IMR-90 (cell line): ENCODE results near the gene CD180. TPM values are rescaled to one million over a fixed set of nuclear protein-coding genes. Genes with fewer than 3 reads are reported as not detected.

Source experiments
- ATAC-seq: fragments of 200-7000 bp; cut with Tn5 transposase; 2 replicates; pipeline ENCODE4 v1.9.1; 2020; ENCODE audit warnings: low read depth, mild to moderate bottlenecking, moderate library complexity
- BruUV-seq: library from RNA; stranded (reverse); fragments of 400-500 nt; replicated peaks from 2 replicates; lab custom pipeline; 2021; lab: Mats Ljungman, UMichigan
- CTCF ChIA-PET: fragments of 300-600 bp; formaldehyde crosslinking; extraction: SDS; loops from one replicate; lab custom pipeline; 2021; ENCODE audit warnings: antibody characterized with exemption; lab: Yijun Ruan, JAX
- POLR2A ChIA-PET: fragments of 300-600 bp; sonication (Branson Sonifier 250); formaldehyde crosslinking; loops from one replicate; lab custom pipeline; 2022; ENCODE audit warnings: antibody characterized with exemption; ENCODE audit not compliant: unreplicated experiment; lab: Charles Lee
- DNase-seq: peaks from one replicate; pipeline ENCODE4 v3.0.0; 2013
- H2AFZ ChIP-seq: replicated peaks from 2 replicates; pipeline ENCODE3; 2013; ENCODE audit warnings: low read length, mild to moderate bottlenecking; ENCODE audit not compliant: poor library complexity
- H2AK5ac ChIP-seq: 2 replicates; pipeline ENCODE4 v1.6.1; 2013; ENCODE audit warnings: low read depth, low read length, inconsistent platforms
- H2AK9ac ChIP-seq: replicated peaks from 2 replicates; pipeline ENCODE3; 2013; ENCODE audit warnings: mild to moderate bottlenecking, low read depth, low read length, moderate library complexity; ENCODE audit not compliant: poor library complexity
- H2BK120ac ChIP-seq: 2 replicates; pipeline ENCODE4 v1.6.1; 2013; ENCODE audit warnings: low read depth, low read length, inconsistent platforms
- H2BK15ac ChIP-seq: 3 replicates; pipeline ENCODE4 v1.6.1; 2013; ENCODE audit warnings: low read depth, low read length, inconsistent platforms
- H2BK20ac ChIP-seq: 2 replicates; pipeline ENCODE4 v1.6.1; 2013; ENCODE audit warnings: low read depth, mild to moderate bottlenecking, inconsistent platforms, low read length, moderate library complexity
- H2BK5ac ChIP-seq: 2 replicates; pipeline ENCODE4 v1.6.1; 2013; ENCODE audit warnings: mild to moderate bottlenecking, low read depth, low read length, inconsistent platforms; ENCODE audit not compliant: poor library complexity, severe bottlenecking
- H3K14ac ChIP-seq: replicated peaks from 2 replicates; pipeline ENCODE4 v1.6.1; 2013; ENCODE audit warnings: low read depth, low read length, inconsistent platforms
- H3K18ac ChIP-seq: 2 replicates; pipeline ENCODE4 v1.6.1; 2013; ENCODE audit warnings: low read depth, low read length, control low read depth
- H3K23ac ChIP-seq: 2 replicates; pipeline ENCODE4 v1.6.1; 2013; ENCODE audit warnings: low read depth, low read length, inconsistent platforms
- H3K27ac ChIP-seq: 2 replicates; pipeline ENCODE4 v1.5.1; 2013; ENCODE audit warnings: mild to moderate bottlenecking, control low read depth, low read length; ENCODE audit not compliant: insufficient read depth
- H3K27me3 ChIP-seq: 2 replicates; pipeline ENCODE4 v1.6.1; 2013; ENCODE audit warnings: low read length; ENCODE audit not compliant: control insufficient read depth, insufficient read depth
- H3K36me3 ChIP-seq: 2 replicates; pipeline ENCODE4 v1.6.1; 2013; ENCODE audit warnings: low read length, mixed read lengths; ENCODE audit not compliant: control insufficient read depth, insufficient read depth
- H3K4ac ChIP-seq: 2 replicates; pipeline ENCODE4 v1.6.1; 2013; ENCODE audit warnings: low read depth, low read length, inconsistent platforms
- H3K4me1 ChIP-seq: 2 replicates; pipeline ENCODE4 v1.6.1; 2013; ENCODE audit warnings: low read length, mixed read lengths; ENCODE audit not compliant: control insufficient read depth, insufficient read depth
- H3K4me2 ChIP-seq: 2 replicates; pipeline ENCODE4 v1.6.1; 2013; ENCODE audit warnings: low read depth, mild to moderate bottlenecking, control low read depth, low read length, moderate library complexity
- H3K4me3 ChIP-seq: 2 replicates; pipeline ENCODE4 v1.5.1; 2013; ENCODE audit warnings: low read depth, mild to moderate bottlenecking, control low read depth, low read length, moderate library complexity; ENCODE audit not compliant: insufficient read depth
- H3K56ac ChIP-seq: 2 replicates; pipeline ENCODE4 v1.6.1; 2013; ENCODE audit warnings: low read length, inconsistent platforms; ENCODE audit not compliant: insufficient read depth; ENCODE audit errors: extremely low read depth
- H3K79me1 ChIP-seq, 2 experiments: 2 replicates each; pipeline ENCODE4 v1.6.1; 2013; ENCODE audit warnings: low read length in 2 of 2, inconsistent platforms in 1 of 2, low read depth in 1 of 2
- H3K9ac ChIP-seq: 2 replicates; pipeline ENCODE4 v1.6.1; 2013; ENCODE audit warnings: low read depth, low read length, control low read depth
- H3K9me1 ChIP-seq: 2 replicates; pipeline ENCODE4 v1.6.1; 2013; ENCODE audit warnings: low read length, inconsistent platforms; ENCODE audit not compliant: insufficient read depth
- H3K9me3 ChIP-seq: 2 replicates; pipeline ENCODE4 v1.6.1; 2013; ENCODE audit warnings: low read length; ENCODE audit not compliant: control insufficient read depth, insufficient read depth
- H4K20me1 ChIP-seq: 2 replicates; pipeline ENCODE4 v1.6.1; 2013; ENCODE audit warnings: low read length, inconsistent platforms; ENCODE audit not compliant: insufficient read depth
- H4K5ac ChIP-seq: 2 replicates; pipeline ENCODE4 v1.6.1; 2013; ENCODE audit warnings: mild to moderate bottlenecking, low read depth, low read length, control low read depth
- H4K8ac ChIP-seq, 2 experiments: 2 replicates each; pipeline ENCODE4 v1.6.1; 2013; ENCODE audit warnings: low read depth in 2 of 2, low read length in 2 of 2, control low read depth in 1 of 2, inconsistent platforms in 1 of 2
- H4K91ac ChIP-seq: 2 replicates; pipeline ENCODE4 v1.6.1; 2013; ENCODE audit warnings: low read depth, low read length, inconsistent platforms; ENCODE audit not compliant: insufficient read depth
- RAD21 ChIP-seq: IDR thresholded peaks from 2 replicates; pipeline ENCODE4 v1.6.1; 2012; ENCODE audit warnings: low read length, improper control_type of control experiment
- WGBS, 2 experiments: methylation state at CpG; one replicate each; pipeline versions ENCODE4 v1.1.5 to v1.1.7; 2013; ENCODE audit warnings: missing lambda C conversion rate in 2 of 2; ENCODE audit not compliant: insufficient read length in 1 of 2; ENCODE audit errors: extremely low coverage in 2 of 2; 5-methylcytosine and 5-hydroxymethylcytosine counted together
- dilution Hi-C: fragments of 300-500 bp; cut with HindIII; formaldehyde crosslinking; loops from one replicate; pipeline ENCODE4 v1.14.3; 2018; ENCODE audit warnings: low sequenced_read_pairs; ENCODE audit not compliant: unreplicated experiment
- in situ Hi-C: fragments of 300-500 bp; cut with MboI; formaldehyde crosslinking; loops from 3 replicates; pipeline ENCODE4 v1.14.3; 2019; ENCODE audit warnings: low sequenced_read_pairs, inconsistent platforms, mixed read lengths
- intact Hi-C: fragments of 100-400 bp; cut with micrococcal nuclease; formaldehyde crosslinking; loops from 2 replicates; pipeline ENCODE4 v1.10.0; 2022
- polyA plus RNA-seq, 3 experiments: library from polyadenylated mRNA; depleted of rRNA; stranded (reverse); fragments of >200 nt; gene quantifications; 2 replicates each; pipeline ENCODE4 v1.2.3, GENCODE V29; 2012; ENCODE audit warnings: low replicate concordance in 1 of 3
- total RNA-seq: library from RNA; depleted of rRNA; stranded (reverse); fragments of >200 nt; gene quantifications from 2 replicates; pipeline ENCODE4 v1.2.3, GENCODE V29; 2012

CD180 gene
- total and polyA plus RNA-seq, 2 of the 4 experiments (the other 2 are of a cell fraction), result not detected

GRCh38 chr5:67204821-67205220, 8.2 kb upstream of the CD180 start:
- Histone ChIP-seq H3K9me3 (no peaks in the 10 kb centered on the region), H3K4ac (no peak overlapping the region), H3K14ac (no peak overlapping the region), H4K8ac (no peak overlapping the region), H2BK20ac (no peak overlapping the region), H3K27ac (no peak overlapping the region), H2AK9ac (no peak overlapping the region), H3K56ac (no peak overlapping the region), H3K4me3 (no peak overlapping the region), H3K23ac (no peak overlapping the region), H4K5ac (no peak overlapping the region), H2AK5ac (no peak overlapping the region), H4K20me1 (no peaks in the 10 kb centered on the region), H3K79me1 (no peaks in the 10 kb centered on the region), H3K9ac (no peak overlapping the region), H3K4me2 (no peak overlapping the region), H3K9me1 (no peaks in the 10 kb centered on the region), H3K36me3 (no peaks in the 10 kb centered on the region), H3K18ac (no peak overlapping the region), H2BK120ac (no peak overlapping the region), H2BK5ac (no peak overlapping the region), H3K4me1 (peaks cover 2% of the 10 kb centered on the region; the same call in 1 of the 2 replicates), H2AFZ (no peak overlapping the region), H2BK15ac (no peak overlapping the region), H4K91ac (no peak overlapping the region), H3K27me3 (no peaks in the 10 kb centered on the region)
- DNase-seq, result no peak
- CTCF ChIA-PET, result no interaction called here
- intact Hi-C loops, result no loop called here
- BruUV-seq, result no TSS peak
- no CpG with 5 or more reads among the region's 5 CpGs for WGBS, 2 experiments
- TF ChIP-seq RAD21, result no peak
- dilution Hi-C loops, result no loop called here
- no peak for ATAC-seq
- POLR2A ChIA-PET, result no interaction called here
- in situ Hi-C loops, result loop anchor here (5.0 to 25.0 kb wide), 2 partner anchors 398 to 893 kb away; no protein-coding TSS in a partner anchor
